Hepatocyte (in vitro differentiated cells): ENCODE data around the gene OR8B8.

Source experiments
- EZH2 ChIP-seq: fragments of 200-600 bp; sonication (generic); IDR thresholded peaks from 2 replicates; pipeline ENCODE4 v1.6.1; 2016; ENCODE audit warnings: antibody characterized with exemption, mild to moderate bottlenecking, borderline replicate concordance
- EZH2phosphoT487 ChIP-seq: fragments of 200-600 bp; sonication (generic); IDR thresholded peaks from one replicate; pipeline ENCODE4 v1.6.1; 2018; ENCODE audit warnings: antibody characterized with exemption, mild to moderate bottlenecking, low read depth, moderate library complexity; ENCODE audit not compliant: unreplicated experiment, severe bottlenecking
- TF ChIP-seq, protein P1 (sequence below): fragments of 200-600 bp; sonication (generic); IDR thresholded peaks from 2 replicates; pipeline ENCODE4 v1.5.1; 2016; ENCODE audit warnings: antibody characterized with exemption, mild to moderate bottlenecking; ENCODE audit not compliant: poor library complexity

DNA sequence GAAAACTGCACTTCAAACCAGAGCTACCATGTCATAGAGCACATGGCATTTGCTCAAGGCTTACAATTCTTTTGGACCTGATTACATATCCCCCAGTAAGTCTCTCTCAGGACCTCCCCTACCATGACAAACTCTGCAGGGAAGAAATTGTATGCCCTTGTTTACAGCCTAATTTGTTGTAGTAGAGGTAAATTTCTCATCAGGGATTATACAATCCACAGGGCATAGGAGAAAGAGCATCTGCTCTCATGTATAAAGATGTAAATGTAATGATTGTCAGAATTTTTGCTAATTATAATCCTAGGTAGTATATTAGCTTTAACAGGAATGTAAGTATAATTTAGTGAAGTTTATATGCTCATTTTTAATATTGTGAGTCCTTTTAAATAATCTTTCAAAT lies 46.6 kb downstream of the OR8B8 start, which contains the start of gene OR8B3:
- TF ChIP-seq, protein P1, sequence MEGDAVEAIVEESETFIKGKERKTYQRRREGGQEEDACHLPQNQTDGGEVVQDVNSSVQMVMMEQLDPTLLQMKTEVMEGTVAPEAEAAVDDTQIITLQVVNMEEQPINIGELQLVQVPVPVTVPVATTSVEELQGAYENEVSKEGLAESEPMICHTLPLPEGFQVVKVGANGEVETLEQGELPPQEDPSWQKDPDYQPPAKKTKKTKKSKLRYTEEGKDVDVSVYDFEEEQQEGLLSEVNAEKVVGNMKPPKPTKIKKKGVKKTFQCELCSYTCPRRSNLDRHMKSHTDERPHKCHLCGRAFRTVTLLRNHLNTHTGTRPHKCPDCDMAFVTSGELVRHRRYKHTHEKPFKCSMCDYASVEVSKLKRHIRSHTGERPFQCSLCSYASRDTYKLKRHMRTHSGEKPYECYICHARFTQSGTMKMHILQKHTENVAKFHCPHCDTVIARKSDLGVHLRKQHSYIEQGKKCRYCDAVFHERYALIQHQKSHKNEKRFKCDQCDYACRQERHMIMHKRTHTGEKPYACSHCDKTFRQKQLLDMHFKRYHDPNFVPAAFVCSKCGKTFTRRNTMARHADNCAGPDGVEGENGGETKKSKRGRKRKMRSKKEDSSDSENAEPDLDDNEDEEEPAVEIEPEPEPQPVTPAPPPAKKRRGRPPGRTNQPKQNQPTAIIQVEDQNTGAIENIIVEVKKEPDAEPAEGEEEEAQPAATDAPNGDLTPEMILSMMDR = no peak
- TF ChIP-seq EZH2 (no peak), EZH2phosphoT487 (no peak)
